ENCODE results near the gene RABL6.

DNA sequence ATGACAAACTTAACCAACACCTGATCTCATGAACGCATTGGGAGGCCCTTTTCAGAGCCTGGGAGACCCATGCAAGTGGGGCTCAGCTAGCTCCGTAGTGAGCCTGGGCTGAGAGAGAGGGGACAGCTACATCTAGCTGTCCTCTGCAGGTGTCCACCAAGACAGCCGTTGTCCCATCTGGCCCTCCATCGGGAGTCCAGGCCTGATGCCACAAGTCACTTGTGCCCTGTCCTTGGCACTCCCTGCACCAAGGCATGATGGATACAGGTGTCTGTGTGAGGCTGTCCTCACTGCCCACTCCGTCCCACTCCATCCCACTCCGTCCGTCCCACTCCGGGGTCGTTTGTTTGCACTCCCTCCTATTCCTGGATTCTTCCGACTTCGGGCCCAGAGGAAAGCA lies 60.9 kb downstream of the RABL6 start:
- TF ChIP-seq, protein P1, sequence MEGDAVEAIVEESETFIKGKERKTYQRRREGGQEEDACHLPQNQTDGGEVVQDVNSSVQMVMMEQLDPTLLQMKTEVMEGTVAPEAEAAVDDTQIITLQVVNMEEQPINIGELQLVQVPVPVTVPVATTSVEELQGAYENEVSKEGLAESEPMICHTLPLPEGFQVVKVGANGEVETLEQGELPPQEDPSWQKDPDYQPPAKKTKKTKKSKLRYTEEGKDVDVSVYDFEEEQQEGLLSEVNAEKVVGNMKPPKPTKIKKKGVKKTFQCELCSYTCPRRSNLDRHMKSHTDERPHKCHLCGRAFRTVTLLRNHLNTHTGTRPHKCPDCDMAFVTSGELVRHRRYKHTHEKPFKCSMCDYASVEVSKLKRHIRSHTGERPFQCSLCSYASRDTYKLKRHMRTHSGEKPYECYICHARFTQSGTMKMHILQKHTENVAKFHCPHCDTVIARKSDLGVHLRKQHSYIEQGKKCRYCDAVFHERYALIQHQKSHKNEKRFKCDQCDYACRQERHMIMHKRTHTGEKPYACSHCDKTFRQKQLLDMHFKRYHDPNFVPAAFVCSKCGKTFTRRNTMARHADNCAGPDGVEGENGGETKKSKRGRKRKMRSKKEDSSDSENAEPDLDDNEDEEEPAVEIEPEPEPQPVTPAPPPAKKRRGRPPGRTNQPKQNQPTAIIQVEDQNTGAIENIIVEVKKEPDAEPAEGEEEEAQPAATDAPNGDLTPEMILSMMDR (IDR thresholded peaks at IDR 0.05) = no peak
- TF ChIP-seq POLR2A (IDR thresholded peaks at IDR 0.05) = no peak
